Activated CD4-positive, alpha-beta T cell treated with anti-CD3 and anti-CD28 coated beads for 4 hours (primary cell): Measurements from ENCODE around the gene POLR2B.
"Not testable (repeated sequence)": the region's sequence is repeated elsewhere in the genome, so short reads cannot be mapped to it uniquely, and the experiment has no call there.

Source experiments
- DNase-seq, 2 donors: peaks; one replicate each; pipeline ENCODE4 v3.0.0-alpha.2; 2020

The POLR2B gene

GRCh38 chr4:57059890-57060716 lies 81.4 kb downstream of the POLR2B start:
- no peak for DNase-seq

GRCh38 chr4:57060717-57061067 lies 82.0 kb downstream of the POLR2B start:
- DNase-seq: not testable (repeated sequence)

- no peak for DNase-seq
These were observed 82.7 kb downstream of the POLR2B start for GRCh38 chr4:57061395-57061794.

GRCh38 chr4:57063518-57063917 lies 84.8 kb downstream of the POLR2B start:
- no peak for DNase-seq

GRCh38 chr4:57064120-57064519 lies 85.4 kb downstream of the POLR2B start:
- no peak for DNase-seq

GRCh38 chr4:57064811-57065711 lies 86.4 kb downstream of the POLR2B start:
- no peak for DNase-seq

- no peak for DNase-seq
These were observed 87.2 kb downstream of the POLR2B start for GRCh38 chr4:57065730-57066482.

GRCh38 chr4:57068237-57068981 lies 89.7 kb downstream of the POLR2B start:
- no peak for DNase-seq

GRCh38 chr4:57070461-57070860 lies 91.8 kb downstream of the POLR2B start:
- no peak for DNase-seq

- DNase-seq: no peak
These were observed 92.6 kb downstream of the POLR2B start for GRCh38 chr4:57071326-57071725.

GRCh38 chr4:57073559-57073958 lies 94.9 kb downstream of the POLR2B start:
- DNase-seq: no peak

GRCh38 chr4:57074744-57075143 lies 96.0 kb downstream of the POLR2B start:
- DNase-seq: no peak

- no peak for DNase-seq
These were observed 96.7 kb downstream of the POLR2B start for GRCh38 chr4:57075367-57075766.

GRCh38 chr4:57076646-57077045 lies 98.0 kb downstream of the POLR2B start:
- no peak for DNase-seq

- DNase-seq: no peak
These were observed 99.1 kb downstream of the POLR2B start for GRCh38 chr4:57077550-57078343.

GRCh38 chr4:57078685-57079521 lies 100.2 kb downstream of the POLR2B start:
- no peak for DNase-seq
